Astrocyte (in vitro differentiated cells and primary cell): ENCODE results near the gene SLC9A9. TPM values are rescaled to one million over a fixed set of nuclear protein-coding genes. Genes with fewer than 3 reads are reported as not detected.

Experiments used
- DNase-seq: peaks from one replicate; pipeline ENCODE4 v3.0.0-alpha.2; 2010; ENCODE audit warnings: low read depth
- FAIRE-seq: peaks from 2 replicates; lab custom pipeline; 2011; peaks lifted over from hg19 to GRCh38; lab: Jason Lieb, UNC
- H2AFZ ChIP-seq: 2 replicates; pipeline ENCODE4 v1.6.0; 2012; ENCODE audit warnings: low read depth, low read length, inconsistent platforms
- H3K27ac ChIP-seq: 2 replicates; pipeline ENCODE4 v1.5.1; 2011; ENCODE audit warnings: low read depth, low read length, inconsistent platforms
- H3K27me3 ChIP-seq: 2 replicates; pipeline ENCODE4 v1.6.0; 2011; ENCODE audit warnings: low read length, inconsistent platforms; ENCODE audit not compliant: insufficient read depth
- H3K36me3 ChIP-seq: 2 replicates; pipeline ENCODE4 v1.5.1; 2011; ENCODE audit warnings: low read length, inconsistent platforms; ENCODE audit not compliant: insufficient read depth
- H3K4me1 ChIP-seq: 2 replicates; pipeline ENCODE4 v1.5.1; 2011; ENCODE audit warnings: low read length, inconsistent platforms; ENCODE audit not compliant: insufficient read depth
- H3K4me2 ChIP-seq: 2 replicates; pipeline ENCODE4 v1.6.0; 2012; ENCODE audit warnings: low read length, inconsistent platforms
- H3K4me3 ChIP-seq: 2 replicates; pipeline ENCODE4 v1.5.1; 2011; ENCODE audit warnings: low read depth, mild to moderate bottlenecking, low read length, inconsistent platforms; ENCODE audit not compliant: insufficient read depth
- H3K79me2 ChIP-seq: 2 replicates; pipeline ENCODE4 v1.6.0; 2012; ENCODE audit warnings: mild to moderate bottlenecking, low read length, inconsistent platforms; ENCODE audit not compliant: insufficient read depth
- H3K9ac ChIP-seq: 2 replicates; pipeline ENCODE4 v1.6.0; 2012; ENCODE audit warnings: mild to moderate bottlenecking, low read length, inconsistent platforms
- H3K9me3 ChIP-seq: 2 replicates; pipeline ENCODE4 v1.5.1; 2012; ENCODE audit warnings: low read depth, mild to moderate bottlenecking, low read length, inconsistent platforms; ENCODE audit not compliant: insufficient read depth
- H4K20me1 ChIP-seq: 2 replicates; pipeline ENCODE4 v1.6.0; 2012; ENCODE audit warnings: low read length, inconsistent platforms; ENCODE audit not compliant: insufficient read depth
- H3K27ac Mint-ChIP-seq: one replicate; pipeline ENCODE4 v1.8.0; 2021; ENCODE audit warnings: mild to moderate bottlenecking, mixed read lengths; ENCODE audit not compliant: unreplicated experiment
- H3K27me3 Mint-ChIP-seq: one replicate; pipeline ENCODE4 v1.8.0; 2021; ENCODE audit warnings: low read depth, mixed read lengths; ENCODE audit not compliant: unreplicated experiment
- H3K36me3 Mint-ChIP-seq: one replicate; pipeline ENCODE4 v1.8.0; 2021; ENCODE audit warnings: low read depth, mixed read lengths; ENCODE audit not compliant: unreplicated experiment
- H3K4me1 Mint-ChIP-seq: one replicate; pipeline ENCODE4 v1.8.0; 2021; ENCODE audit warnings: low read depth, mixed read lengths; ENCODE audit not compliant: unreplicated experiment
- H3K4me3 Mint-ChIP-seq: one replicate; pipeline ENCODE4 v1.8.0; 2021; ENCODE audit warnings: mild to moderate bottlenecking, moderate library complexity, mixed read lengths; ENCODE audit not compliant: unreplicated experiment
- H3K9me3 Mint-ChIP-seq: one replicate; pipeline ENCODE4 v1.8.0; 2021; ENCODE audit warnings: mild to moderate bottlenecking, mixed read lengths; ENCODE audit not compliant: unreplicated experiment
- CTCF ChIP-seq: IDR thresholded peaks from 2 replicates; pipeline ENCODE4 v1.5.1; 2011; ENCODE audit warnings: low read depth, mild to moderate bottlenecking, inconsistent platforms, low read length, moderate library complexity; ENCODE audit not compliant: insufficient read depth
- EZH2 ChIP-seq: IDR thresholded peaks from 2 replicates; pipeline ENCODE4 v1.6.1; 2012; ENCODE audit warnings: mild to moderate bottlenecking, low read length, inconsistent platforms; ENCODE audit not compliant: insufficient read depth
- total RNA-seq: library from RNA; stranded (reverse); gene quantifications from 2 replicates; pipeline ENCODE4 v1.2.1, GENCODE V29; 2021

The SLC9A9 gene
- total RNA-seq, 1 donor from 2014 or later, result 1.5 TPM

GRCh38 chr3:143619231-143619630 lies 229.0 kb downstream of the SLC9A9 start:
- FAIRE-seq, result no peak
- Mint-ChIP-seq H3K36me3 (peaks cover 8% of the 10 kb centered on the region), H3K4me1 (peaks cover 2% of the 10 kb centered on the region), H3K4me3 (no peak overlapping the region), H3K27me3 (peaks cover 2% of the 10 kb centered on the region), H3K27ac (no peak overlapping the region), H3K9me3 (peaks cover 4% of the 10 kb centered on the region)
- Histone ChIP-seq H3K4me2 (no peak overlapping the region), H3K4me3 (no peak overlapping the region), H3K27ac (no peak overlapping the region), H3K4me1 (no peaks in the 10 kb centered on the region), H3K36me3 (no peaks in the 10 kb centered on the region), H2AFZ (no peak overlapping the region), H3K27me3 (no peaks in the 10 kb centered on the region), H3K79me2 (no peaks in the 10 kb centered on the region), H3K9ac (no peak overlapping the region), H3K9me3 (no peaks in the 10 kb centered on the region), H4K20me1 (no peaks in the 10 kb centered on the region)
- TF ChIP-seq CTCF (no peak), EZH2 (no peak)
- DNase-seq, result no peak

- FAIRE-seq (no peak), DNase-seq (no peak)
- Histone ChIP-seq H3K4me1 (no peaks in the 10 kb centered on the region), H3K27ac (no peak overlapping the region), H3K9ac (no peak overlapping the region), H3K9me3 (no peaks in the 10 kb centered on the region), H3K4me3 (no peak overlapping the region), H3K79me2 (no peaks in the 10 kb centered on the region), H3K4me2 (no peak overlapping the region), H4K20me1 (no peaks in the 10 kb centered on the region), H3K27me3 (no peaks in the 10 kb centered on the region), H3K36me3 (no peaks in the 10 kb centered on the region), H2AFZ (no peak overlapping the region)
- H3K4me1 Mint-ChIP-seq, result peaks cover 2% of the 10 kb centered on the region
- no peak overlapping the region for H3K4me3 Mint-ChIP-seq
- no peak overlapping the region for H3K27ac Mint-ChIP-seq
- H3K27me3 Mint-ChIP-seq, result peaks cover 2% of the 10 kb centered on the region
- TF ChIP-seq EZH2, result no peak
- no peak for TF ChIP-seq CTCF
- H3K9me3 Mint-ChIP-seq, result peaks cover 4% of the 10 kb centered on the region
- H3K36me3 Mint-ChIP-seq, result peaks cover 8% of the 10 kb centered on the region
These were observed 231.2 kb downstream of the SLC9A9 start for GRCh38 chr3:143617050-143617449.

GRCh38 chr3:143613226-143613625 lies 235.0 kb downstream of the SLC9A9 start:
- Histone ChIP-seq H2AFZ (no peak overlapping the region), H3K4me3 (no peak overlapping the region), H3K9me3 (no peaks in the 10 kb centered on the region), H3K4me1 (no peaks in the 10 kb centered on the region), H3K27ac (no peak overlapping the region), H4K20me1 (no peaks in the 10 kb centered on the region), H3K27me3 (no peaks in the 10 kb centered on the region), H3K79me2 (no peaks in the 10 kb centered on the region), H3K9ac (no peak overlapping the region), H3K36me3 (no peaks in the 10 kb centered on the region), H3K4me2 (no peak overlapping the region)
- no peak overlapping the region for H3K27ac Mint-ChIP-seq
- no peak for DNase-seq
- no peak for FAIRE-seq
- H3K4me3 Mint-ChIP-seq, result no peak overlapping the region
- TF ChIP-seq CTCF (no peak), EZH2 (no peak)
- peaks cover 2% of the 10 kb centered on the region for H3K27me3 Mint-ChIP-seq
- H3K4me1 Mint-ChIP-seq, result peaks cover 6% of the 10 kb centered on the region
- peaks cover 3% of the 10 kb centered on the region for H3K36me3 Mint-ChIP-seq
- no peaks in the 10 kb centered on the region for H3K9me3 Mint-ChIP-seq
